H1 (cell line): Measurements from ENCODE around the gene LENG9. TPM values are rescaled to one million over a fixed set of nuclear protein-coding genes. Genes with fewer than 3 reads are reported as not detected.

Experiments
- BCL11A ChIP-seq, 2 experiments: IDR thresholded peaks; one replicate each; pipeline ENCODE4 v1.6.1; 2011; ENCODE audit warnings: low read depth in 2 of 2, low read length in 2 of 2, mild to moderate bottlenecking in 2 of 2
- BRCA1 ChIP-seq: IDR thresholded peaks from 2 replicates; pipeline ENCODE4 v1.6.1; 2012; ENCODE audit warnings: low read depth, low read length, improper control_type of control experiment
- CREB1 ChIP-seq: IDR thresholded peaks from 2 replicates; pipeline ENCODE4 v1.6.1; 2012; ENCODE audit warnings: inconsistent platforms
- E2F6 ChIP-seq: IDR thresholded peaks from 2 replicates; pipeline ENCODE4 v1.6.1; 2012; ENCODE audit warnings: inconsistent platforms
- GTF2F1 ChIP-seq: IDR thresholded peaks from 2 replicates; pipeline ENCODE4 v1.6.1; 2012; ENCODE audit warnings: low read depth, low read length, improper control_type of control experiment, borderline replicate concordance
- KDM4A ChIP-seq: IDR thresholded peaks from one replicate; pipeline ENCODE4 v1.7.1; 2012; ENCODE audit warnings: low read depth, mild to moderate bottlenecking, moderate library complexity, low read length, inconsistent platforms; ENCODE audit not compliant: severe bottlenecking
- PHF8 ChIP-seq: fragments of 200-600 bp; sonication (generic); conservative IDR thresholded peaks from 2 replicates; pipeline ENCODE4 v1.7.1; 2012; ENCODE audit warnings: low read depth, mild to moderate bottlenecking, inconsistent platforms, low read length, moderate library complexity
- RAD21 ChIP-seq, 2 experiments: IDR thresholded peaks in 1 of 2; conservative IDR thresholded peaks in 1 of 2; 2 replicates each; pipeline ENCODE4 v1.6.1; 2011; ENCODE audit warnings: low read depth in 2 of 2, low read length in 2 of 2, improper control_type of control experiment in 1 of 2, inconsistent platforms in 1 of 2, mild to moderate bottlenecking in 1 of 2, moderate library complexity in 1 of 2
- RBBP5 ChIP-seq: IDR thresholded peaks from 2 replicates; pipeline ENCODE4 v1.7.1; 2012; ENCODE audit warnings: low read depth, mild to moderate bottlenecking, inconsistent platforms, low read length, moderate library complexity, borderline replicate concordance
- RFX5 ChIP-seq: IDR thresholded peaks from 2 replicates; pipeline ENCODE4 v1.6.1; 2011; ENCODE audit warnings: low read depth, low read length, improper control_type of control experiment, borderline replicate concordance
- SIN3A ChIP-seq, 2 experiments: IDR thresholded peaks in 1 of 2; conservative IDR thresholded peaks in 1 of 2; 2 replicates each; pipeline ENCODE4 v1.6.1; 2011 to 2012; ENCODE audit warnings: low read length in 2 of 2, improper control_type of control experiment in 1 of 2, low read depth in 1 of 2, mild to moderate bottlenecking in 1 of 2
- SP1 ChIP-seq: IDR thresholded peaks from 2 replicates; pipeline ENCODE4 v1.6.1; 2011; ENCODE audit warnings: low read depth, low read length
- TCF12 ChIP-seq: IDR thresholded peaks from 2 replicates; pipeline ENCODE4 v1.6.1; 2011; ENCODE audit warnings: low read depth, mild to moderate bottlenecking, low read length
- YY1 ChIP-seq: IDR thresholded peaks from 2 replicates; pipeline ENCODE4 v1.6.1; 2011; ENCODE audit warnings: low read depth, mild to moderate bottlenecking, low read length
- polyA plus RNA-seq, 7 experiments: library from polyadenylated mRNA; depleted of rRNA in 3 of 7; stranded (reverse) in 5 of 7; unstranded in 2 of 7; fragments of >200 nt in 5 of 7; fragments of 200-250 nt in 2 of 7; gene quantifications; 1 replicate in 5 of 7; 2 replicates in 1 of 7; 4 replicates in 1 of 7; pipeline versions ENCODE4 v1.2.1 to v1.2.3, GENCODE V29; 2011 to 2013; ENCODE audit warnings: missing spikeins in 2 of 7, mixed read lengths in 2 of 7
- total RNA-seq: library from RNA; stranded (reverse); fragmentation: NEBNext Ultra II Directional; extraction: Animal tissue kit (Norgen Biotek cat#: 25700); gene quantifications from 2 replicates; pipeline ENCODE4 v1.2.1, GENCODE V29; 2021
- TF ChIP-seq, protein P1 (sequence below): IDR thresholded peaks from 2 replicates; pipeline ENCODE4 v1.6.1; 2012; ENCODE audit warnings: inconsistent platforms

LENG9 gene
- total and polyA plus RNA-seq, 2 of the 8 experiments (the other 6 are each of a cell fraction or from before 2014, with no cell fraction given): 1.6 to 3.9 TPM

DNA sequence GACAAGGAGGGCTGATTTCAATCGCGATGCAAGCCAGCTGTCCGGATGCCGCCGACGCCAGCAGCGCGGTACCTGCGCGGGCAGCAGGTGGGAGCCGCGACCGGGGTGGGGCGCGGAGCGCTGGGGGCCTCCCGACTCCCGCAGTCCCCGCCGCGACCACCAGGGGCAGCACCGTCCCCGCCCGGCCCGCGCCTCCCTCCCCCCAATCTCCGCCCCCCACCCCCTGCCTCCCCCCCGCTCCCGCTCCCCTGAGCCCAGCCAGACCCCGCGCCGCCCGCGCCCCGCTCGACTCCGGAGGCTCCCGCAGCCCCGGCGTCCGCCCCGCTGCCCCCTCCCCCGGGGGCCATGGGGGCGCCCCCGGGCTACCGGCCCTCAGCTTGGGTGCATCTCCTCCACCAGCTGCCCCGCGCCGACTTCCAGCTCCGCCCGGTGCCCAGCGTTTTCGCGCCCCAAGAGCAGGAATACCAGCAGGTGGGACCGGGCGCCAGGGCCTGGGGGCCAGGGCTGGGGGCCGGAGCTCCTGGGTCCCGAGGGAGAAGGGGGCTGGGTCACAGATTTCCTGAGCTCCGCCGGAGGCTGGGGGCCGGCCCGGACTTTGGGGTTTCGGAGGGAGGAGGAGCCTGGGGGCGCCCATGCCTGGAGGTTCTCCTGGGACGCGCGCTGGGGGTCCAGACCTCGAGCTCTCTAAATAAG lies 48.2 kb downstream of the LENG9 start, which contains the start of gene TTYH1 (continued):
- TF ChIP-seq YY1 (no peak), SIN3A (conservative IDR thresholded peaks at IDR 0.05 in 1 of 2, IDR thresholded peaks at IDR 0.05 in 1 of 2; ENCODE audit: low read depth in 1 of 2, low read length in 2 of 2) (no peak), RBBP5 (0 out of 2 replicates have a peak, but pooled peaks have one; percentile 25), GTF2F1 (no peak), BCL11A (IDR thresholded peaks at IDR 0.05; ENCODE audit: low read depth in 2 of 2, low read length in 2 of 2) (no peak), E2F6 (peak; percentile 86), SP1 (no peak), RAD21 (IDR thresholded peaks at IDR 0.05 in 1 of 2, conservative IDR thresholded peaks at IDR 0.05 in 1 of 2; ENCODE audit: low read depth in 2 of 2, low read length in 2 of 2) (peak; percentile 10 to 35; a peak in 3 of 4 replicates), RFX5 (no peak), PHF8 (no peak; the same call in 1 of the 2 replicates), KDM4A (peak; percentile 62), TCF12 (0 out of 2 replicates have a peak, but pooled peaks have one; percentile 33), BRCA1 (no peak), CREB1 (no peak)
- TF ChIP-seq, protein P1, sequence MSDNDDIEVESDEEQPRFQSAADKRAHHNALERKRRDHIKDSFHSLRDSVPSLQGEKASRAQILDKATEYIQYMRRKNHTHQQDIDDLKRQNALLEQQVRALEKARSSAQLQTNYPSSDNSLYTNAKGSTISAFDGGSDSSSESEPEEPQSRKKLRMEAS: peak; percentile 77
